NCI-H460 (cell line): ENCODE measurements around the gene THRA. TPM values are rescaled to one million over a fixed set of nuclear protein-coding genes. Genes with fewer than 3 reads are reported as not detected.

Source experiments
- DNase-seq: peaks from one replicate; pipeline ENCODE4 v3.0.0-alpha.2; 2016; ENCODE audit warnings: low read depth; ENCODE audit errors: extremely low read depth
- total RNA-seq: library from RNA; depleted of rRNA; stranded (reverse); fragments of >200 nt; shearing (Covaris generic); gene quantifications from 2 replicates; pipeline ENCODE4 v1.2.3, GENCODE V29; 2014

The THRA gene
- total RNA-seq, 1 experiment from 2014 or later = 6.2 TPM

GRCh38 chr17:40097087-40097486, 34.3 kb downstream of the THRA start:
- DNase-seq = no peak

GRCh38 chr17:40097931-40098845, 35.4 kb downstream of the THRA start:
- DNase-seq = no peak

DNA sequence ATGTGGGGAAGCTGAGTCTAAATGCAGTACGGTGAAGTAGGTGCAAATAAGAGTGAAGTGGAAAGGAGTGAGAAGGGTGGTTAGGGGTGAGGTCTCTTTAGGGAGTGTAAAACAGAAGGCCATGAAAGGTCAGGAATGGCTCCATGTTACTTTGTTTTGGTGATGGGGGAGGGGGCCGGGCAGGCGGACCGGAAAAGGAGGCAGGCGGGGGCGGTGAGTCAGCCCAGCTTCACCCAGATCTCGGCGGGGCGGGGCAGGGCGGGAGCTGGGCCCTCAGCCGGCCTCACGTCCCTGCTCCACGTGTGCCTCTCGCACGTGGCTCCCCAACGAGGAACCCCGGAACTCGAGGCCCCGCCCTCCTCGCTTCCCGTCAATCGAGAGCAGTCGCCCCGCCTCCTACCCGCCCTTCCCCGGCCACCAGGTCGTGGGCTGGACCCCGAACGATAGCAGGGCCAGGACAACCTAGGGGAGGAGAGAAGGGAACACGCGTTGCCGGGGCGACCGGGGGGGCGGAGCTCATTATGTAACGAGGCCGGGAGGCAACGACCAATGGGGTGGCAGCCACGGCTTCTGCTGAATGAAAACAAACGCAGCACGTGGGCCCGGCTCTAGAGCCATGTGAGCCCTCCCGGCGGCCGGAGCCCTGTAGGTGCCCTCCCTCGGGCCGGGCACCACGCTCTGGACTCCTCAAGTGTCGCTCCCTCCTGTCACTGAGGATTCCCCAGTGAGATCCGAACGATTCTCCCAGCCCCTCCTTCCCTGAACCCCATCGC, 36.3 kb downstream of the THRA start:
- DNase-seq = peak; percentile 99

GRCh38 chr17:40099619-40100418, 37.1 kb downstream of the THRA start:
- DNase-seq = no peak

GRCh38 chr17:40100419-40100668, 37.6 kb downstream of the THRA start, which contains the start of gene NR1D1:
Gene NR1D1, minus strand, starts transcription at chr17:40100589. Its CDS starts 495 bp downstream, at chr17:40100094.
- DNase-seq = no peak

DNA sequence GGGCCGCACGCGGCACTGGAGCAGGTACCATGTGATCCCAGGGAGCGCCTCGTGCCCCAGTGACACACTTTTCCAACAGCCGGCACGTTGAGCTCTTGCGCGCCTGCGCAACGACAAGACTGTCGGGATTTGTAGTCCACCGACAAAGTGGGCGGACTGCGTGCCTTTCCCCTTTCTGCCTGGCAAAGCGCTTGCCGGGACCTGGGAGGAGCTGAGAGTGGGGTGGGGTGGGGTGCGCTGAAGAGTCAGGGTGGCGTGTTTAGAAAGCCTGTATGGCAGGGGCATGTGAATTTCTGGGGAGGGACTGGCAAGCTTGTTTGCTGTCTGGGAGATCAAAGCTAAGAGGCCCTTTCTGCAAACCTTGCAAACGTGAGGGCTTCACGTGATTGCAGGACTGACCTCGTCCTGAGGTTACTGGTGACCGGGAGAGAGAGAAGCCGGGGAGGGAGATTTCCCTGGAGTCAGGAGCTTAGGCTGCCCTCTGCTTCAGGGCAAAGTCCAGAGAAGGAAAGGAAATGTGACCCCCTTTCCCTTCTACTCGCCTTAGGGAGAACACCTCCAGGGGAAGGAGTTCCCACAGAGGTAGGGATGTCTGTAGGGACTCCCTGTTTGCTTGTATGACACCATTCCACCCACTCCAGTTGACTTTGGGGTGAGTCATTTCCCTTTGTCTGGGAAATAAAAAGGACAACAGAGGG, 38.1 kb downstream of the THRA start:
- peak; percentile 99 for DNase-seq

GRCh38 chr17:40101367-40102210, 38.8 kb downstream of the THRA start:
- no peak for DNase-seq

DNA sequence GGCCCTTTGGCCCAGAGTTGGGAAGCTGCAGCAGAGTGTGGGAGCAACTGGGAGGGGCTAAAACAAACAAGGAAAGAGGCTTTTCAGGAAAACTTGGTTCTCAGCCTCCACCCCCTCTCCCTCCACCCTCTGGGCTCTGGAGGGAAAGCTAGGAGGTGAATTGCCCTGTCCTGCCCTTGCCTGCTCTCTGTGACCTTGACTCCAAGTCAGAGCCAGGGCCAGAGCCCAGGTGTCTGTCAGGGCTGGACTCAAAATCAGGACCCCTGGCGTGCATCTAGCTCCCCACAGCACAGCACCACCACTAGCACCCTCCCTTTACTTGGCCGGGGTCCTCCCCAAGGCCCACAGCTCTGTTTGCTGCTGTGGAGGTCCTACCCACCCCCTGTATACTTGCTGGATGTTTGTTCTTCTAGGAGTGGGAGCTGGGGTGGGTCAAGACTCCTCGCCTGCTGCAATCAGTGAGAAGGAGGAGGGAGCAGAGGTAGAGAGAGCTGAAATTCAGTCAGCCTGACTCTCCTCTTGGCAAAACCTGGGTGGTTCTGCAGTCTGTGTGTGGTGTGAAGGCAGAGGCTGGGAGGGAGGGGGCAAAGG, 40.4 kb downstream of the THRA start:
- DNase-seq = no peak

DNA sequence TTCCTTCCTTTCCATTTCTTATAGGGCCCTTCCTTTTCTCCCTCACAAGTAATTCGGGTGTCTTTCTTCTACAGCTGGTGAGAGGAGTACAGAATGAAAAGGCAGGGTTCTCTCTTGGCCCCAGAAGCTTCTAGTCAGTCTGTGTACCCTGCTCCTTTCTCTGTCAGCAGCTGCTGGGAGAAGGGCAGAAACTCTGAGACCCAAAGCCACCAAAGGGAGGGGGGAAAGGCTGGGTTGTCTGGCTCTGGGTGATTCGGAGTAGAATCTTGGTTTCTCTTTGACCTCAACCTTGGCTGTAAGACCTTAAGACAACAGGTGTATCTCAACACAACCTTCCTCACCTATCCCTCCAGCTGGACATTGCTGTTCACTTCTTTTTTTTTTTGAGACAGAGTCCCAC, 40.9 kb downstream of the THRA start:
- no peak for DNase-seq

DNA sequence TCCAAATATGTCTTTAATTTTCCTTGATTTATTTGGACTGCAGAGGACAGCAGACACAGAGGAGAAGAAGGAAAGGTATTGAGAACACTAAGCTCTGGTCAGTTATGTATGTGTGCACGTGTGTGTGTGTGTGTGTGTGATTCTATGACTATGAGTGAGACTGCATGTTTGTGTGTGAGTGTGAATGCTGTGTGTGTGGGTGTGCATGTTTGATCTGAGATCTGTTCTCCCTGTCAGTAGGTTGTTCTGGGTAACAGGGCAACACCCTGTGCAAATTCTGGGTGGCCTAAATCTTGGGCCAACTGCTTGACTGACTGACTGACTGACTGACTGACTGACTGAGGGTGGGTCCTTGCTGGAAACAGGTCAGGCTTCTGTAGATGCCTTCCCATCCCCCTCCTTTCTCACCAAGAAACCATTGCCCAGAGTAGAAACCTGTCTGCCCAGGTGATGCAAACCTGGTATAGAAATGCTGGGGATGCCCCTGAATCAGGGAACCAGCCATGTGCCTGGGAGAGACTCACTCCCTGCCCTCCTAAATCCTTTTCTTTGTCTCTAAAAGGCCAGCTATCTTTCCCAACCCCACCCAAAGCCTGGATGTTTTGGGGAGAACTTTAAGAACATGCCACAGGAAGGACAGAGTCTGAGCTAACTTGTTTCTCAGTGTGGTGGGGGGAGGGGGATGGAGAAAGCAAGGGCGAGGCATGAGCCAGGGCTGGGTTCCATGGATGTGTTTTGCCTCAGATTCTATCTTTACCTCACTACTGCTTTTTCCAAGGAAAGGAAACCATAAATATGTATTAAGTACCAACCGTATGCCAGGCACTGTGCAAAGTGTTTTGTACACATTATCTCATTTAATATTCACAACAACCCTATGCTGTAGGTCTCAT, 42.1 kb downstream of the THRA start:
- DNase-seq = no peak

DNA sequence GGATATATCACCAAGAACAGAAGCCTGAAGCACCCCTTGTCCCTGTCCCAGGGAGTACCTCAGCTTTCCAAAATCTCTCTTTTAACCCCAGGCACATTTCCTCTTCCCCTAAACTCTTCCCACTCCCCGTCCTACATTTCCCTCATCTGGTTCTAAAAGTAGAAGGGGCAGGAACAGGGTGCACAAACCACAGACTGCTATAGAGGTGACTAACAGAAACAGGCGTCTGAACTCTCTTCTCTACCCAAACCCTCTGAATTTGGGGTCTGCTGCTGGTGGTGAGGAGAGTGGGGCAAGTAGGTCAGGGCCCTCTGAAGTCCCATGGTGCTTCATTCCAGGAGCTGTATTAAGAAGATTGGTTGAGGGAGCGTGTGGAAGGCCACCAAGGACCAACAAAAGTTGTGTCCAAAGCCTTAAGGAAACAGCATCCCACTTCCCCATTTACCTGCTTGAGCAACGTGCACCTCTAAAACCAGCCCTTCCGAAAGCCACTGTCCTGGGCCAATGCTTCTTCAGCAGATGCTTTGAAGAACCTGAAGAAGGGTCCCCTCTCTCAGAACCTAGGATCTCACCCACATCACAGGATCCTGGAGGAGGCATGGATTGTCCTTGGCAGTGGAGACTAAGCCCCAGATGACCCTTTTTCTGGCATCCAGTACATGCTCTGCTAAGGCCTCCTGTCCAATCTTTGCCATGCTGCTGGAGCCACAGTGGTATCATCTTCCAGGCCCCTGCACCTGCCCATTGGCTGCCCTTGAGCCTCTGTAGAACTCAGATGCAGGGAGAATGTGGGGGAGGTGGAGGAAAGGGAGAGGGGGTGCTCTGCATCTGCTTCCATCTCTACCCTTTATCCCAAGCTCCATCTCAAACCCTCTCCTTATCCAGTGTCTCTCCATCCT, 43.3 kb downstream of the THRA start:
- DNase-seq = no peak

- no peak for DNase-seq
Observed at GRCh38 chr17:40106760-40107521, 44.2 kb downstream of the THRA start.

GRCh38 chr17:40107522-40108174, 44.9 kb downstream of the THRA start:
- DNase-seq = no peak

DNA sequence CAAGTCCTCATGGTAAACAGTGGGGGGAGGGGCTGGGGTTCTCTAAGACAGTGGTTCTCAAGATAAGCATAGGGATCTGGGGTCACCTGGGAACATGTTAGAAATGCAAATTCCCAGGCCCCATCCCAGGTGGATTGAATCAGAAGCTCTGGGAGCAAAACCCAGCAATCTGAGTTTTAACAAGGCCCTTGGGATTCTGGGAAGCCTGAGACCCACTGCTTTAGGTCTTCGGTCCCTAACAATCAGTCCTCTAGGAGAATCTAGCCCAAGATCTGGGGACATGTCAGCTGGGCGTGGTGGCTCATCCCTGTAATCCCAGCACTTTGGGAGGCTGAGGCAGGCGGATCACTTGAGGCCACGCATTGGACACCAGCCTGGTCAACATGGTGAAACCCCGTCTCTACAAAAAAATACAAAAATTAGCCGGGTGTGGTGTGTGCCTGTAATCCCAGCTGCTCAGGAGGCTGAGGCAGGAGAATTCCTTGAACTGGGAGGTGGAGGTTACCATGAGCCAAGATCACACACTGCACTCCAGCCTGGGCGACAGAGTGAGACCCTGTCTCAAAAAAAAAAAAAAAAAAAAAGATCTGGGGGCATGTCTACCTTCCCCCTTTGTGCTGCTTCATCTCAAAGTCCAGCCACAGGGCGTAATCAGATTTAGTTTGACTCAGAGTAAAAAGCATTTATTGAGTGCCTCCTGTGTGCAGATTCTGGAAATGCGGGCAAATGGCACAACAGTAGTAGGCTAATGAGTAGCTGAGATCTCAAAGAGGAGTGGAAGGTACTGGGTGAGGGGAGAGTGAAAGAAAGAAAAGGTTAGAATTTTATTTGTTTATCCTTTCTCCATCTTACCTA, 46.4 kb downstream of the THRA start:
- DNase-seq = no peak
